B cell (primary cell): ENCODE measurements around the gene ADAMTS12.

Experiments
- EZH2 ChIP-seq: IDR thresholded peaks from 2 replicates; pipeline ENCODE4 v1.6.1; 2012; ENCODE audit warnings: borderline replicate concordance, low read depth, mild to moderate bottlenecking, moderate library complexity, low read length; ENCODE audit not compliant: insufficient read depth, poor library complexity, severe bottlenecking
- TF ChIP-seq, protein P1 (sequence below): fragments of 200-600 bp; IDR thresholded peaks from one replicate; pipeline ENCODE4 v1.8.0; 2022; ENCODE audit warnings: antibody characterized with exemption, mild to moderate bottlenecking

GRCh38 chr5:33936381-33937016 is 44.7 kb upstream of the ADAMTS12 start, which contains the start of gene RXFP3:
- TF ChIP-seq, protein P1, sequence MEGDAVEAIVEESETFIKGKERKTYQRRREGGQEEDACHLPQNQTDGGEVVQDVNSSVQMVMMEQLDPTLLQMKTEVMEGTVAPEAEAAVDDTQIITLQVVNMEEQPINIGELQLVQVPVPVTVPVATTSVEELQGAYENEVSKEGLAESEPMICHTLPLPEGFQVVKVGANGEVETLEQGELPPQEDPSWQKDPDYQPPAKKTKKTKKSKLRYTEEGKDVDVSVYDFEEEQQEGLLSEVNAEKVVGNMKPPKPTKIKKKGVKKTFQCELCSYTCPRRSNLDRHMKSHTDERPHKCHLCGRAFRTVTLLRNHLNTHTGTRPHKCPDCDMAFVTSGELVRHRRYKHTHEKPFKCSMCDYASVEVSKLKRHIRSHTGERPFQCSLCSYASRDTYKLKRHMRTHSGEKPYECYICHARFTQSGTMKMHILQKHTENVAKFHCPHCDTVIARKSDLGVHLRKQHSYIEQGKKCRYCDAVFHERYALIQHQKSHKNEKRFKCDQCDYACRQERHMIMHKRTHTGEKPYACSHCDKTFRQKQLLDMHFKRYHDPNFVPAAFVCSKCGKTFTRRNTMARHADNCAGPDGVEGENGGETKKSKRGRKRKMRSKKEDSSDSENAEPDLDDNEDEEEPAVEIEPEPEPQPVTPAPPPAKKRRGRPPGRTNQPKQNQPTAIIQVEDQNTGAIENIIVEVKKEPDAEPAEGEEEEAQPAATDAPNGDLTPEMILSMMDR = no peak
- no peak for TF ChIP-seq EZH2
